Measurements from ENCODE around the gene OSBPL1A.
"Not testable (repeated sequence)": the region's sequence is repeated elsewhere in the genome, so short reads cannot be mapped to it uniquely, and the experiment has no call there.

OSBPL1A gene

GRCh38 chr18:24161304-24161703 lies 236.3 kb downstream of the OSBPL1A start:
- DNase-seq (ENCODE audit: insufficient read length), result no peak
- FAIRE-seq, result no peak

GRCh38 chr18:24160086-24160485 lies 237.5 kb downstream of the OSBPL1A start:
- no peak for DNase-seq (ENCODE audit: insufficient read length)
- FAIRE-seq, result no peak
- TF ChIP-seq POLR2A (IDR thresholded peaks at IDR 0.05; ENCODE audit: low read depth, low read length) (no peak), POLR2AphosphoS5 (IDR thresholded peaks at IDR 0.05; ENCODE audit: low read depth, low read length) (no peak), TAF1 (IDR thresholded peaks at IDR 0.05; ENCODE audit: borderline replicate concordance, low read depth, low read length) (no peak)

More at GRCh38 chr18:24161304-24161703, 236.3 kb downstream of the OSBPL1A start:
- TF ChIP-seq POLR2AphosphoS5 (IDR thresholded peaks at IDR 0.05; ENCODE audit: low read depth, low read length) (no peak), POLR2A (IDR thresholded peaks at IDR 0.05; ENCODE audit: low read depth, low read length) (no peak), TAF1 (IDR thresholded peaks at IDR 0.05; ENCODE audit: borderline replicate concordance, low read depth, low read length) (no peak)

- no peak for TF ChIP-seq POLR2AphosphoS5 (IDR thresholded peaks at IDR 0.05; ENCODE audit: low read depth, low read length)
- TF ChIP-seq TAF1 (IDR thresholded peaks at IDR 0.05; ENCODE audit: borderline replicate concordance, low read depth, low read length), result no peak
- no peak for TF ChIP-seq POLR2A (IDR thresholded peaks at IDR 0.05; ENCODE audit: low read depth, low read length)
- no peak for DNase-seq (ENCODE audit: insufficient read length)
- no peak for FAIRE-seq
Measured at GRCh38 chr18:24157855-24158254, 239.8 kb downstream of the OSBPL1A start.

GRCh38 chr18:24153397-24153796 lies 244.2 kb downstream of the OSBPL1A start:
- FAIRE-seq, result no peak
- TF ChIP-seq POLR2AphosphoS5 (IDR thresholded peaks at IDR 0.05; ENCODE audit: low read depth, low read length) (no peak), POLR2A (IDR thresholded peaks at IDR 0.05; ENCODE audit: low read depth, low read length) (no peak), TAF1 (IDR thresholded peaks at IDR 0.05; ENCODE audit: borderline replicate concordance, low read depth, low read length) (no peak)
- DNase-seq (ENCODE audit: insufficient read length), result no peak

GRCh38 chr18:24149591-24149990 lies 248.0 kb downstream of the OSBPL1A start:
- DNase-seq (ENCODE audit: insufficient read length); FAIRE-seq: not testable (repeated sequence)

- FAIRE-seq (no peak), DNase-seq (ENCODE audit: insufficient read length) (no peak)
- TF ChIP-seq POLR2A (IDR thresholded peaks at IDR 0.05; ENCODE audit: low read depth, low read length) (no peak), TAF1 (IDR thresholded peaks at IDR 0.05; ENCODE audit: borderline replicate concordance, low read depth, low read length) (no peak), POLR2AphosphoS5 (IDR thresholded peaks at IDR 0.05; ENCODE audit: low read depth, low read length) (no peak)
Measured at GRCh38 chr18:24142376-24142775, 255.2 kb downstream of the OSBPL1A start.

GRCh38 chr18:24140697-24141096 lies 256.9 kb downstream of the OSBPL1A start:
- TF ChIP-seq POLR2A (IDR thresholded peaks at IDR 0.05; ENCODE audit: low read depth, low read length), result no peak
- TF ChIP-seq POLR2AphosphoS5 (IDR thresholded peaks at IDR 0.05; ENCODE audit: low read depth, low read length), result no peak
- no peak for TF ChIP-seq TAF1 (IDR thresholded peaks at IDR 0.05; ENCODE audit: borderline replicate concordance, low read depth, low read length)
- DNase-seq (ENCODE audit: insufficient read length) (no peak), FAIRE-seq (no peak)

GRCh38 chr18:24138789-24139616 lies 258.6 kb downstream of the OSBPL1A start, which contains the start of gene CABYR:
TSS of gene CABYR (plus strand) at chr18:24139062. CDS start at chr18:24143115, 4,053 bp downstream.
- FAIRE-seq (no peak), DNase-seq (ENCODE audit: insufficient read length) (peak; percentile 39)
- TF ChIP-seq TAF1 (IDR thresholded peaks at IDR 0.05; ENCODE audit: borderline replicate concordance, low read depth, low read length) (no peak), POLR2AphosphoS5 (IDR thresholded peaks at IDR 0.05; ENCODE audit: low read depth, low read length) (0 out of 2 replicates have a peak, but pooled peaks have one; percentile 24), POLR2A (IDR thresholded peaks at IDR 0.05; ENCODE audit: low read depth, low read length) (peak; percentile 67; the same call in 1 of the 2 replicates)

GRCh38 chr18:24138409-24138788 lies 259.2 kb downstream of the OSBPL1A start:
- DNase-seq (ENCODE audit: insufficient read length) (no peak), FAIRE-seq (peak; percentile 78)
- 0 out of 2 replicates have a peak, but pooled peaks have one; percentile 18 for TF ChIP-seq POLR2AphosphoS5 (IDR thresholded peaks at IDR 0.05; ENCODE audit: low read depth, low read length)
- no peak for TF ChIP-seq TAF1 (IDR thresholded peaks at IDR 0.05; ENCODE audit: borderline replicate concordance, low read depth, low read length)

- no peak; the same call in 1 of the 2 replicates for TF ChIP-seq POLR2AphosphoS5 (IDR thresholded peaks at IDR 0.05; ENCODE audit: low read depth, low read length)
- TF ChIP-seq TAF1 (IDR thresholded peaks at IDR 0.05; ENCODE audit: borderline replicate concordance, low read depth, low read length), result no peak
- TF ChIP-seq POLR2A (IDR thresholded peaks at IDR 0.05; ENCODE audit: low read depth, low read length), result no peak
- DNase-seq (ENCODE audit: insufficient read length), result no peak
Measured at GRCh38 chr18:24136967-24137373, 260.7 kb downstream of the OSBPL1A start.

GRCh38 chr18:24130494-24130893 lies 267.1 kb downstream of the OSBPL1A start:
- no peak for FAIRE-seq
- no peak for DNase-seq (ENCODE audit: insufficient read length)
- TF ChIP-seq POLR2A (IDR thresholded peaks at IDR 0.05; ENCODE audit: low read depth, low read length) (no peak), POLR2AphosphoS5 (IDR thresholded peaks at IDR 0.05; ENCODE audit: low read depth, low read length) (no peak), TAF1 (IDR thresholded peaks at IDR 0.05; ENCODE audit: borderline replicate concordance, low read depth, low read length) (no peak)

More at GRCh38 chr18:24136967-24137373, 260.7 kb downstream of the OSBPL1A start:
- FAIRE-seq, result peak; percentile 58

- no peak for TF ChIP-seq POLR2AphosphoS5 (IDR thresholded peaks at IDR 0.05; ENCODE audit: low read depth, low read length)
- TF ChIP-seq TAF1 (IDR thresholded peaks at IDR 0.05; ENCODE audit: borderline replicate concordance, low read depth, low read length), result no peak
- TF ChIP-seq POLR2A (IDR thresholded peaks at IDR 0.05; ENCODE audit: low read depth, low read length), result no peak
- DNase-seq (ENCODE audit: insufficient read length), result no peak
- FAIRE-seq, result no peak
Measured at GRCh38 chr18:24128700-24129099, 268.9 kb downstream of the OSBPL1A start.
